Measurements from ENCODE around the gene MRPL40. TPM values are rescaled to one million over a fixed set of nuclear protein-coding genes. Genes with fewer than 3 reads are reported as not detected.
A peak's percentile ranks its signal among the peaks of the same experiment; 100 is the strongest.

MRPL40 gene
- total RNA-seq, 2 donors from 2014 or later = 31.9 to 40.9 TPM

DNA sequence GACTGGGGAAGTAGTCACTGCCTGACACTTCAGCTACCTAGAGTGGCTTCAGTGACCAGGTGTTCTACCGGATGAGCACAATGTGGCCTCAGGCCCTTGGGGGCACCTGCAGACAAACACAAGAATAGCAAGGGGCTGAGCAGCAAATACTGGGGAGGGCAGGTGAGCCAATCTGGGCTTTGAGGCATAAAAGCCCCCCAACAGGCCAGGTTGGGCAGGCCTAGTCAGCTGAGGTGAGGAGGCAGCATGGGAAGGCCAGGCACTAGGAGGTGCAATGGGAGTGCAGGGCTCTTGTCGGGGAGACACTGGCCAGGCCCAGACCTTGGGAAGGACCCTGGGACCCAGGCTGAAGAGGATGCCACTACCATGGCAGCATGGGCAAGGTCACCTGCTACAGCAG, 37.7 kb downstream of the MRPL40 start:
- no peak for DNase-seq (ENCODE audit: low spot score)
- Histone ChIP-seq H3K4me3 (no peak overlapping the region), H3K27ac (no peak overlapping the region), H3K9me3 (no peaks in the 10 kb centered on the region), H3K36me3 (peaks cover 95% of the 10 kb centered on the region), H3K27me3 (no peaks in the 10 kb centered on the region), H3K4me1 (no peaks in the 10 kb centered on the region)
- TF ChIP-seq, protein P1, sequence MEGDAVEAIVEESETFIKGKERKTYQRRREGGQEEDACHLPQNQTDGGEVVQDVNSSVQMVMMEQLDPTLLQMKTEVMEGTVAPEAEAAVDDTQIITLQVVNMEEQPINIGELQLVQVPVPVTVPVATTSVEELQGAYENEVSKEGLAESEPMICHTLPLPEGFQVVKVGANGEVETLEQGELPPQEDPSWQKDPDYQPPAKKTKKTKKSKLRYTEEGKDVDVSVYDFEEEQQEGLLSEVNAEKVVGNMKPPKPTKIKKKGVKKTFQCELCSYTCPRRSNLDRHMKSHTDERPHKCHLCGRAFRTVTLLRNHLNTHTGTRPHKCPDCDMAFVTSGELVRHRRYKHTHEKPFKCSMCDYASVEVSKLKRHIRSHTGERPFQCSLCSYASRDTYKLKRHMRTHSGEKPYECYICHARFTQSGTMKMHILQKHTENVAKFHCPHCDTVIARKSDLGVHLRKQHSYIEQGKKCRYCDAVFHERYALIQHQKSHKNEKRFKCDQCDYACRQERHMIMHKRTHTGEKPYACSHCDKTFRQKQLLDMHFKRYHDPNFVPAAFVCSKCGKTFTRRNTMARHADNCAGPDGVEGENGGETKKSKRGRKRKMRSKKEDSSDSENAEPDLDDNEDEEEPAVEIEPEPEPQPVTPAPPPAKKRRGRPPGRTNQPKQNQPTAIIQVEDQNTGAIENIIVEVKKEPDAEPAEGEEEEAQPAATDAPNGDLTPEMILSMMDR (IDR thresholded peaks at IDR 0.05) = no peak

DNA sequence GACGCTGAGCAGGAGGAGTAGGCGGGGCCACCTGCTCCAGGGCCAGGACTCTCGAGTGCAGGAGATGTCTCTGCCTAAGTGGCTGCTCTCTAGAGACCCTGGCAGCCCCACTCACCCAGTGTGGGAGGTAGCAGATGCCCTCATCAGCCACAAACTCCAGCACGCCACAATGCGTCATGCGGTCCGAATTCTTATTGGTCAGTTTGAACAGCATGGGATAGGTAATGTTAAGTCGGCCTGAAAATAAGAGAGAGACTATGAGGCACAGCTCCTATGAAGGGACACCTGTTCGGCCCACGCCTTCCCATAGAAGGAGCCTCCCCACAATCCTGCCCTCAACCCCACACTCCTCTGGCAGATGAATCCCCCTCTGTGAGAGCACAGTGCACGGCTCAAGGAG, 39.2 kb downstream of the MRPL40 start:
- no peak for DNase-seq (ENCODE audit: low spot score)
- Histone ChIP-seq H3K4me1 (no peaks in the 10 kb centered on the region), H3K4me3 (no peak overlapping the region), H3K27ac (no peak overlapping the region), H3K36me3 (peaks cover 85% of the 10 kb centered on the region), H3K27me3 (no peaks in the 10 kb centered on the region), H3K9me3 (no peaks in the 10 kb centered on the region)
- TF ChIP-seq, protein P1 (IDR thresholded peaks at IDR 0.05) = no peak

DNA sequence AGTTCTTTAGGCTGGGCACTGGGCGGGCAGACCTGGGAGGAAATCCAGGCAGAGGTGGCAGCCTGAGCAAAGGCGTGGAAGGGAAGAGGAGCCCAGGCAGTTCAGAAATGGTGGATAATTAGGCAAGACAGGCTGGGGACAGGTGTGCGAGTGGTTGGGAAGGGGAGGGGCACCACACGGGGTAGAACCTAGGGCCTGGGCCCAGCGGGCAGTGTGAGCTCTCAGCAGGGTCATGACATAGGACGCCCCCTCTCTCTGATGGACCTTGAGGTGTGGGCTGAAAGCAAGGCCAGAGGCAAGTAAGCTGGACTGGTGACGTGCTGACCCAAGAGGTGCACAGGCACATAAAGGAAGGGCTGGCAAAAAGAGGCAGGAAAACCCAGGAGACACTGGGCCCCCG, 39.9 kb downstream of the MRPL40 start:
- no peak for DNase-seq (ENCODE audit: low spot score)

DNA sequence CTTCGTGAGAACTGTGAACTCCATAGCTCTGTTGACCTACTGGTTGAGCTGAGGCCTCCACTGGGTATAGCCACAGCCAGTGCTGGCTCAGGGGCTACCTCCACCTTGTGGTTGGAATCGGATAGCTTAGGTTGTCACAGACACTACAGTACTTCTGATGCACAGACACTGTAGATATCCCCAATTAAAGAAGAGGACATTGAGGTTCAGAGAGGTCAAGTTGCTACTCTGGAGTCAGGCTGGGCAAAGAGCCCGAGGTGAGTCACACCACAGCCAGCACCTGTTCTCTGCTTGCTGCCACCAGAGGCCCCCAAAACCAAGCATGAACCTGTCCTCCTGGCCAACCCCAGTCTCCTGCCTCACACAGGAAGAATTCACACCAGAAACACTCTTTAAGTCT, 41.2 kb downstream of the MRPL40 start:
- no peak for DNase-seq (ENCODE audit: low spot score)
- H3K4me1 ChIP-seq = peaks cover 0 to 15% of the 10 kb centered on the region in 2 donors
- no peak overlapping the region for H3K4me3 ChIP-seq
- no peaks in the 10 kb centered on the region for H3K27me3 ChIP-seq
- TF ChIP-seq, protein P1 (IDR thresholded peaks at IDR 0.05) = no peak
- no peak overlapping the region for H3K27ac ChIP-seq
- no peaks in the 10 kb centered on the region for H3K9me3 ChIP-seq
- peaks cover 67% of the 10 kb centered on the region for H3K36me3 ChIP-seq

More for the DNA sequence above, 39.9 kb downstream of the MRPL40 start:
- H3K4me1 ChIP-seq = peaks cover 0 to 2% of the 10 kb centered on the region in 2 donors
- TF ChIP-seq, protein P1 (IDR thresholded peaks at IDR 0.05) = no peak
- no peaks in the 10 kb centered on the region for H3K27me3 ChIP-seq
- no peak overlapping the region for H3K27ac ChIP-seq
- H3K9me3 ChIP-seq = no peaks in the 10 kb centered on the region
- no peak overlapping the region for H3K4me3 ChIP-seq
- H3K36me3 ChIP-seq = peaks cover 79% of the 10 kb centered on the region

DNA sequence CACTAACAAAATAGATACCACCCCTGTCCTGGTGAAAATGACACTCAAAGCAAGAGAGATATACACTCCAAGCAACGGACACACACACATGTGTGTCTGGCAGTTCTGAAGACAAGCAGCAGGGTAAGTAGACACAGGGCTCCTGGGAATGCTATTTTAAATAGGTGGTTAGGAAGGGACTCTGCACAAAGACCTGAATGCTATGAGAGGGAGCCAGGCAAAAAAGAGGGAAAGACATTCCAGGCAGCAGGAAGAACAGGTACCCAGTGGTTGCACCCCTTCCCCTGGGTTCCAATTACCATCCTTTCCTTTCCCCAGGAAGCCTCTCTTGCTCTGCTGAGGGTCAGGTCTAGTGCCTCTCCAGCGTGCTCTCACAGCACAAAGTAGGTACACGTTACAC, 43.7 kb downstream of the MRPL40 start:
- Histone ChIP-seq H3K27me3 (no peaks in the 10 kb centered on the region), H3K9me3 (no peaks in the 10 kb centered on the region), H3K4me3 (no peak overlapping the region), H3K36me3 (peaks cover 43% of the 10 kb centered on the region), H3K27ac (no peak overlapping the region), H3K4me1 (peaks cover 0 to 22% of the 10 kb centered on the region in 2 donors)
- no peak for DNase-seq (ENCODE audit: low spot score)
- TF ChIP-seq, protein P1 (IDR thresholded peaks at IDR 0.05) = no peak

DNA sequence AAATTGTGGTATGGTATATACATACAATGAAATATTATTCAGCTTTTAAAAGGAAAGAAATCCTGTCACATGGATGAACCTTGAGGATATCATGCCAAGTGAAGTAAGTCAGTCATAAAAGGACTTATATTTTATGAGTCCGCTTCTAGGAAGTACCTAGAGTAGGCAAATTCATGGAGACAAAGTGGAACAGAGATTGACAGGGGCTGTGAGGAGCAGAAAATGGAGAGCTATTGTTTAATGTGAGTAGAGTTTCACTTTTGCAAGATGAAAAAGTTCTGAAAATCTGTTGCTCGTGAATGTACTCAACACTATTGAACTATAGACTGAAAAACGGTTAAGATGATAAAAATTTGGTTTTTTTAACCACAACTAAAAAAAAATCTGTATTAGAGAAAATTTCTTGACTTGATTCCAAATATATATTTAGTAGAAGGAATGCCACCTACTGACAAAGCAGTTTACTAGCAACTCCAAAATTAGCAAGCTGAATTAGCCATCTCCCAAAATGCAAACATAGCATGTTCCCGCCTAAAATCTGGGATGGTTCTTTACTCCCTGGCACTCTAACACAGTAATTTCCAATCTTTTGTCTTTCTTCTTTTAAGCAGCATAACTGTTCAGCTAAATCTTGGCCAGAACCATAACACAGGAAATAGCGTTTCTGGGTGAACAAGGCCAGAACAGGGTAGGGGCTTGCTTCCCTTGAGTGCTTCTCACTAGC, 45.1 kb downstream of the MRPL40 start:
- DNase-seq (ENCODE audit: low spot score) = no peak
- Histone ChIP-seq H3K27ac (peak overlapping the region; percentile 89 to 96), H3K27me3 (no peaks in the 10 kb centered on the region), H3K36me3 (peaks cover 28% of the 10 kb centered on the region), H3K4me1 (peaks cover 0 to 22% of the 10 kb centered on the region in 2 donors), H3K9me3 (no peaks in the 10 kb centered on the region), H3K4me3 (peak overlapping the region; percentile 84 to 97)
- TF ChIP-seq, protein P1 (IDR thresholded peaks at IDR 0.05) = peak in 1 of 2 donors; percentile 34
